Endothelial cell of umbilical vein (primary cell): ENCODE data around the gene SLC25A34. TPM values are rescaled to one million over a fixed set of nuclear protein-coding genes. Genes with fewer than 3 reads are reported as not detected.

ENCODE experiments used
- BruUV-seq: library from RNA; stranded (reverse); fragments of 400-500 nt; replicated peaks from 2 replicates; lab custom pipeline; 2021; lab: Mats Ljungman, UMichigan
- CTCF ChIA-PET: fragments of 300-600, 350-600 bp; sonication (Branson Sonifier 250); formaldehyde crosslinking; loops from one replicate; lab custom pipeline; 2021; ENCODE audit warnings: antibody characterized with exemption, inconsistent platforms; lab: Charles Lee
- POLR2A ChIA-PET: fragments of 300-600, 350-600 bp; sonication (Branson Sonifier 250); formaldehyde crosslinking; loops from one replicate; lab custom pipeline; 2021; ENCODE audit warnings: antibody characterized with exemption, inconsistent platforms; lab: Charles Lee
- DNase-seq: peaks from one replicate; pipeline ENCODE4 v3.0.0-alpha.2; 2011; ENCODE audit warnings: low read depth, low spot score
- FAIRE-seq: peaks from 2 replicates; lab custom pipeline; 2011; peaks lifted over from hg19 to GRCh38; lab: Jason Lieb, UNC
- H2AFZ ChIP-seq: 2 replicates; pipeline ENCODE4 v1.6.0; 2012; ENCODE audit warnings: low read depth, low read length, control low read depth, inconsistent platforms
- H3K27ac ChIP-seq: 2 replicates; pipeline ENCODE4 v1.5.1; 2011; ENCODE audit warnings: low read depth, mild to moderate bottlenecking, control low read depth, low read length, moderate library complexity; ENCODE audit not compliant: insufficient read depth
- H3K27me3 ChIP-seq, 2 experiments: 2 replicates each; pipeline versions ENCODE4 v1.6.0 to v1.6.1; 2011; ENCODE audit warnings: low read length in 2 of 2, mixed read lengths in 1 of 2; ENCODE audit not compliant: control insufficient read depth in 2 of 2, insufficient read depth in 2 of 2
- H3K36me3 ChIP-seq, 2 experiments: 2 replicates in 1 of 2; 3 replicates in 1 of 2; pipeline ENCODE4 v1.5.1; 2011; ENCODE audit warnings: low read length in 2 of 2, mild to moderate bottlenecking in 1 of 2, moderate library complexity in 1 of 2; ENCODE audit not compliant: control insufficient read depth in 2 of 2, insufficient read depth in 2 of 2; ENCODE audit errors: extremely low read depth in 1 of 2
- H3K4me1 ChIP-seq: 3 replicates; pipeline ENCODE4 v1.5.1; 2011; ENCODE audit warnings: mild to moderate bottlenecking, low read length; ENCODE audit not compliant: control insufficient read depth, insufficient read depth; ENCODE audit errors: extremely low read depth
- H3K4me2 ChIP-seq: 2 replicates; pipeline ENCODE4 v1.6.1; 2011; ENCODE audit warnings: low read length, control low read depth, mixed read lengths; ENCODE audit not compliant: insufficient read depth
- H3K4me3 ChIP-seq, 3 experiments: fragments of 200-600 bp in 1 of 3; sonication (generic), shearing (Covaris generic) in 1 of 3; replicated peaks in 1 of 3; 2 replicates each; pipeline ENCODE4 v1.5.1; 2011 to 2016; ENCODE audit warnings: control low read depth in 3 of 3, low read length in 3 of 3, mild to moderate bottlenecking in 2 of 3, inconsistent platforms in 1 of 3, low read depth in 1 of 3, moderate library complexity in 1 of 3; ENCODE audit not compliant: insufficient read depth in 1 of 3
- H3K79me2 ChIP-seq: 2 replicates; pipeline ENCODE4 v1.6.0; 2012; ENCODE audit warnings: low read length, inconsistent platforms; ENCODE audit not compliant: control insufficient read depth, insufficient read depth
- H3K9ac ChIP-seq: replicated peaks from 2 replicates; pipeline ENCODE3; 2011; ENCODE audit warnings: low read length, control low read depth; ENCODE audit not compliant: insufficient read depth; ENCODE audit errors: extremely low read depth
- H3K9me1 ChIP-seq: replicated peaks from 3 replicates; pipeline ENCODE4 v1.6.0; 2011; ENCODE audit warnings: mild to moderate bottlenecking, low read length; ENCODE audit not compliant: control insufficient read depth, insufficient read depth; ENCODE audit errors: extremely low read depth
- H3K9me3 ChIP-seq: replicated peaks from 2 replicates; pipeline ENCODE4 v1.5.1; 2012; ENCODE audit warnings: low read length, inconsistent platforms; ENCODE audit not compliant: control insufficient read depth, insufficient read depth
- H4K20me1 ChIP-seq: replicated peaks from 2 replicates; pipeline ENCODE3; 2011; ENCODE audit warnings: mild to moderate bottlenecking, low read length; ENCODE audit not compliant: control insufficient read depth, insufficient read depth; ENCODE audit errors: extremely low read depth
- CTCF ChIP-seq, 2 donors: IDR thresholded peaks; 1 replicate in 1 of 2; 2 replicates in 1 of 2; pipeline ENCODE4 v1.5.1; 2011; ENCODE audit warnings: low read length in 2 of 2, mild to moderate bottlenecking in 2 of 2, moderate library complexity in 2 of 2, control low read depth in 1 of 2, inconsistent platforms in 1 of 2, low read depth in 1 of 2; ENCODE audit not compliant: insufficient read depth in 1 of 2; ENCODE audit errors: extremely low read depth in 1 of 2
- EZH2 ChIP-seq: IDR thresholded peaks from 2 replicates; pipeline ENCODE4 v1.6.1; 2012; ENCODE audit warnings: borderline replicate concordance, low read depth, mild to moderate bottlenecking, moderate library complexity, low read length, inconsistent platforms; ENCODE audit not compliant: severe bottlenecking
- FOS ChIP-seq: IDR thresholded peaks from 2 replicates; pipeline ENCODE4 v1.6.1; 2011; ENCODE audit warnings: mild to moderate bottlenecking, low read length, moderate library complexity, borderline replicate concordance; ENCODE audit not compliant: insufficient read depth
- GATA2 ChIP-seq: IDR thresholded peaks from 2 replicates; pipeline ENCODE4 v1.7.0; 2011; ENCODE audit warnings: low read depth, mild to moderate bottlenecking, moderate library complexity, mixed read lengths, low read length; ENCODE audit not compliant: insufficient read length, insufficient read depth
- JUN ChIP-seq: IDR thresholded peaks from 2 replicates; pipeline ENCODE4 v1.6.1; 2011; ENCODE audit warnings: borderline replicate concordance, low read depth; ENCODE audit not compliant: insufficient read length, insufficient read depth
- MAX ChIP-seq: IDR thresholded peaks from 2 replicates; pipeline ENCODE4 v1.6.1; 2011; ENCODE audit not compliant: insufficient read depth, insufficient read length
- MYC ChIP-seq: IDR thresholded peaks from one replicate; pipeline ENCODE4 v1.6.1; 2011; ENCODE audit warnings: mild to moderate bottlenecking, low read depth, low read length
- POLR2A ChIP-seq: IDR thresholded peaks from 2 replicates; pipeline ENCODE4 v1.6.1; 2012; ENCODE audit warnings: low read depth, mild to moderate bottlenecking, control low read depth, low read length
- POLR2AphosphoS5 ChIP-seq: IDR thresholded peaks from 2 replicates; pipeline ENCODE4 v1.6.1; 2012; ENCODE audit warnings: low read depth, mild to moderate bottlenecking, control low read depth, low read length, moderate library complexity; ENCODE audit not compliant: insufficient read depth
- dilution Hi-C: fragments of 300-500 bp; cut with MboI; formaldehyde crosslinking; loops from one replicate; pipeline ENCODE4 v1.15.0; 2019; ENCODE audit warnings: low sequenced_read_pairs; ENCODE audit not compliant: extremely low pct_ligation_motif_present
- intact Hi-C: fragments of 100-400 bp; cut with micrococcal nuclease; formaldehyde crosslinking; loops from one replicate; pipeline ENCODE4 v1.10.0; 2022
- polyA plus RNA-seq, 4 experiments: library from polyadenylated mRNA; depleted of rRNA in 3 of 4; stranded (reverse) in 3 of 4; unstranded in 1 of 4; fragments of >200 nt; gene quantifications; 2 replicates each; pipeline versions ENCODE4 v1.2.1 to v1.2.3, GENCODE V29; 2011 to 2012; ENCODE audit warnings: missing spikeins in 1 of 4
- total RNA-seq: library from RNA; stranded (reverse); gene quantifications from 2 replicates; pipeline ENCODE4 v1.2.3, GENCODE V29; 2021

SLC25A34 gene
- total and polyA plus RNA-seq, 2 donors (not counting 3 experiments of a cell fraction or from before 2014, with no cell fraction given), result 0.90 to 1.1 TPM

- H3K27ac ChIP-seq, result no peak overlapping the region
Observed at GRCh38 chr1:15771836-15772515, 35.9 kb downstream of the SLC25A34 start.

More at GRCh38 chr1:15771836-15772515, 35.9 kb downstream of the SLC25A34 start:
- Histone ChIP-seq H3K9me1 (no peaks in the 10 kb centered on the region), H2AFZ (no peak overlapping the region), H3K4me1 (no peaks in the 10 kb centered on the region), H3K27me3 (no peaks in the 10 kb centered on the region), H3K9ac (no peak overlapping the region), H3K9me3 (no peaks in the 10 kb centered on the region), H3K4me3 (no peak overlapping the region), H3K4me2 (no peak overlapping the region), H3K79me2 (peaks cover 47% of the 10 kb centered on the region), H3K36me3 (peaks cover 46 to 61% of the 10 kb centered on the region in 2 experiments), H4K20me1 (peaks cover 3% of the 10 kb centered on the region)
- CTCF ChIA-PET, result interaction anchor here (0.8 to 1.0 kb wide), 2 partner anchors 8 to 31 kb away, joined by 3 read pairs; no protein-coding TSS in a partner anchor
- dilution Hi-C loops (no loop called here), intact Hi-C loops (no loop called here)
- POLR2A ChIA-PET, result interaction anchor here (1.3 kb wide), 1 partner anchor 12 kb away, joined by 3 read pairs; no protein-coding TSS in a partner anchor
- BruUV-seq, result no TSS peak
- DNase-seq (no peak), FAIRE-seq (no peak)
- TF ChIP-seq POLR2AphosphoS5 (no peak), MYC (no peak), MAX (no peak), EZH2 (no peak), FOS (no peak), GATA2 (no peak), POLR2A (no peak), JUN (no peak), CTCF (IDR thresholded peaks at IDR 0.05; ENCODE audit: extremely low read depth in 1 of 2, insufficient read depth in 1 of 2, low read depth in 1 of 2, low read length in 2 of 2) (no peak)
